Kidney glomerular epithelial cell (primary cell): Measurements from ENCODE around the gene GTF3C6.
A peak's percentile ranks its signal among the peaks of the same experiment; 100 is the strongest.
"Not testable (repeated sequence)": the region's sequence is repeated elsewhere in the genome, so short reads cannot be mapped to it uniquely, and the experiment has no call there.

ENCODE experiments used
- DNase-seq: peaks from one replicate; lab custom pipeline; 2025; lab: John Stamatoyannopoulos, UW

The GTF3C6 gene

GRCh38 chr6:110979565-110980101, 21.1 kb downstream of the GTF3C6 start:
- DNase-seq = no peak

- no peak for DNase-seq
Observed at GRCh38 chr6:110980227-110980626, 21.7 kb downstream of the GTF3C6 start.

GRCh38 chr6:110980648-110981047, 22.1 kb downstream of the GTF3C6 start:
- DNase-seq = no peak

GRCh38 chr6:110981202-110981600, 22.7 kb downstream of the GTF3C6 start:
- DNase-seq = no peak

GRCh38 chr6:110990840-110991576, 32.5 kb downstream of the GTF3C6 start:
- no peak for DNase-seq

GRCh38 chr6:110996691-110997090, 38.2 kb downstream of the GTF3C6 start:
- no peak for DNase-seq

- DNase-seq = peak; percentile 43
Observed at GRCh38 chr6:110999634-111000270, 41.2 kb downstream of the GTF3C6 start.

- no peak for DNase-seq
Observed at GRCh38 chr6:111002350-111002749, 43.8 kb downstream of the GTF3C6 start.

GRCh38 chr6:111011360-111012142, 53.0 kb downstream of the GTF3C6 start:
- DNase-seq = peak; percentile 58

GRCh38 chr6:111012143-111012452, 53.6 kb downstream of the GTF3C6 start:
- DNase-seq = no peak

- DNase-seq = not testable (repeated sequence)
Observed at GRCh38 chr6:111012520-111012919, 54.0 kb downstream of the GTF3C6 start.

GRCh38 chr6:111013144-111013915, 54.8 kb downstream of the GTF3C6 start:
- no peak for DNase-seq

GRCh38 chr6:111015389-111016124, 57.1 kb downstream of the GTF3C6 start:
- no peak for DNase-seq

- not testable (repeated sequence) for DNase-seq
Observed at GRCh38 chr6:111017241-111017640, 58.7 kb downstream of the GTF3C6 start.
